Transverse colon (tissue), 4 donors: ENCODE data around the gene USO1. TPM values are rescaled to one million over a fixed set of nuclear protein-coding genes. Genes with fewer than 3 reads are reported as not detected.
"Not testable (repeated sequence)": the region's sequence is repeated elsewhere in the genome, so short reads cannot be mapped to it uniquely, and the experiment has no call there.

Experiments used
- DNase-seq: peaks from one replicate; pipeline ENCODE4 v3.0.0-alpha.2; 2019
- H3K27ac ChIP-seq, 4 donors: fragments of 200-600 bp; sonication (generic); 2 replicates each; pipeline ENCODE4 v1.5.1; 2016 to 2018; ENCODE audit warnings: inconsistent platforms in 4 of 4
- H3K27me3 ChIP-seq: fragments of 200-600 bp; sonication (generic); 2 replicates; pipeline ENCODE4 v1.5.1; 2017; ENCODE audit warnings: inconsistent platforms
- H3K36me3 ChIP-seq, 4 donors: fragments of 200-600 bp; sonication (generic); 2 replicates each; pipeline ENCODE4 v1.5.1; 2017 to 2019; ENCODE audit warnings: inconsistent platforms in 4 of 4
- H3K4me1 ChIP-seq, 4 donors: fragments of 200-600 bp; sonication (generic); 2 replicates each; pipeline ENCODE4 v1.5.1; 2017 to 2020; ENCODE audit warnings: inconsistent platforms in 4 of 4
- H3K4me3 ChIP-seq, 4 donors: fragments of 200-600 bp; sonication (generic); 1 replicate in 1 of 4; 2 replicates in 3 of 4; pipeline versions ENCODE4 v1.5.1 to v1.6.1; 2017 to 2019; ENCODE audit warnings: inconsistent platforms in 4 of 4
- H3K9me3 ChIP-seq, 2 donors: fragments of 200-600 bp; sonication (generic); 2 replicates each; pipeline ENCODE4 v1.5.1; 2017 to 2019; ENCODE audit warnings: inconsistent platforms in 2 of 2
- CTCF ChIP-seq, 5 experiments: fragments of 200-600 bp in 3 of 5; fragments of 450-650 bp in 2 of 5; sonication (generic) in 3 of 5; IDR thresholded peaks; 1 replicate in 2 of 5; 2 replicates in 3 of 5; pipeline ENCODE4 v1.5.1; 2016 to 2017; ENCODE audit warnings: antibody characterized with exemption in 5 of 5, inconsistent platforms in 3 of 5, mild to moderate bottlenecking in 2 of 5, moderate library complexity in 1 of 5
- EP300 ChIP-seq: sonication (generic); formaldehyde crosslinking; IDR thresholded peaks from one replicate; pipeline ENCODE4 v1.6.1; 2017; ENCODE audit warnings: antibody characterized with exemption, low read depth
- POLR2A ChIP-seq: fragments of 450-650 bp; IDR thresholded peaks from one replicate; pipeline ENCODE4 v1.6.1; 2016; ENCODE audit warnings: antibody characterized with exemption, mild to moderate bottlenecking, moderate library complexity
- POLR2AphosphoS5 ChIP-seq, 3 donors: sonication (generic); formaldehyde crosslinking; IDR thresholded peaks; one replicate each; pipeline ENCODE4 v1.6.1; 2016; ENCODE audit warnings: antibody characterized with exemption in 3 of 3
- WGBS, 2 donors: methylation state at CpG; one replicate each; pipeline ENCODE4 v1.1.5; 2018; ENCODE audit warnings: low coverage in 1 of 2; 5-methylcytosine and 5-hydroxymethylcytosine counted together
- in situ Hi-C, 4 donors: fragments of 200-750 bp; cut with MboI; loops; one replicate each; pipeline versions ENCODE4 v1.15.0 to v1.15.1; 2017; ENCODE audit warnings: low sequenced_read_pairs in 3 of 4, low pct_ligation_motif_present in 1 of 4, low pct_unique_long_range_greater_than_20kb in 1 of 4
- intact Hi-C: fragments of 100-400 bp; cut with DNase I; formaldehyde crosslinking; loops from one replicate; pipeline ENCODE4 v1.15.1; 2023; ENCODE audit warnings: low total_unique reads
- total RNA-seq, 4 donors: library from RNA; depleted of rRNA; stranded (reverse); fragments of >200 nt; gene quantifications; one replicate each; pipeline ENCODE4 v1.1.0, GENCODE V29; 2016

Gene USO1
- total RNA-seq, 4 donors from 2014 or later, result 24.3 to 110 (median 61.0) TPM

- WGBS, 2 donors, result 65 to 83% methylated on average over 1 of the region's 1 CpG
- Histone ChIP-seq H3K9me3 (no peaks in the 10 kb centered on the region), H3K27ac (no peak overlapping the region), H3K4me3 (no peak overlapping the region), H3K4me1 (no peaks in the 10 kb centered on the region), H3K36me3 (peaks cover 0 to 33% (median 11%) of the 10 kb centered on the region in 4 donors), H3K27me3 (no peaks in the 10 kb centered on the region)
- no peak for DNase-seq
- intact Hi-C loops (no loop called here), in situ Hi-C loops (loop anchor here in 1 of 4 donors (25.0 kb wide), 1 partner anchor 172 kb away; no protein-coding TSS in a partner anchor)
- TF ChIP-seq POLR2AphosphoS5 (IDR thresholded peaks at IDR 0.05), result no peak
- no peak for TF ChIP-seq CTCF (IDR thresholded peaks at IDR 0.05)
- no peak for TF ChIP-seq POLR2A
- TF ChIP-seq EP300, result no peak
Measured at GRCh38 chr4:75790024-75790423, 65.6 kb downstream of the USO1 start.

DNA sequence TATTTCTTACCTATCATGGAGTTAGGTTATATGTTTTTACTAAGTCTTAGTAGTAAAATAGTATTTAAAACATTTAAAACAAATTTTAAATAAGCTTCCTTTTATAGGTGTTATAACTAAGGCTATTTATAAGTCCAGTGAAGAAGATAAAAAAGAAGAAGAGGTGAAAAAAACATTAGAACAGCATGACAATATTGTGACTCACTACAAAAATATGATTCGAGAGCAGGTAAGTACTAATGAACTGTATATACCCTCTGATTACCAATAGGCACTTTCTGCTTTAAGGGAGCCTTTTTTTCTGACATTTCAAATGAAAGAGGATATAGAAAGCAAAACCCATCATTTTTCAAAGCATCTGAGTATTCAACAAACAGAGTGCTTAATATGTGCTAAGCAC lies 76.6 kb downstream of the USO1 start:
- TF ChIP-seq POLR2AphosphoS5 (IDR thresholded peaks at IDR 0.05) (no peak), POLR2A (no peak), EP300 (no peak), CTCF (IDR thresholded peaks at IDR 0.05) (no peak)
- no peak for DNase-seq
- no peaks in the 10 kb centered on the region for H3K27me3 ChIP-seq
- in situ Hi-C loops (no loop called here), intact Hi-C loops (no loop called here)
- no peak overlapping the region for H3K4me3 ChIP-seq
- H3K9me3 ChIP-seq, result no peaks in the 10 kb centered on the region
- H3K4me1 ChIP-seq, result no peaks in the 10 kb centered on the region
- WGBS, 2 donors, result 94 to 100% methylated on average over 1 of the region's 1 CpG
- no peak overlapping the region for H3K27ac ChIP-seq
- peaks cover 0 to 45% (median 21%) of the 10 kb centered on the region in 4 donors for H3K36me3 ChIP-seq

DNA sequence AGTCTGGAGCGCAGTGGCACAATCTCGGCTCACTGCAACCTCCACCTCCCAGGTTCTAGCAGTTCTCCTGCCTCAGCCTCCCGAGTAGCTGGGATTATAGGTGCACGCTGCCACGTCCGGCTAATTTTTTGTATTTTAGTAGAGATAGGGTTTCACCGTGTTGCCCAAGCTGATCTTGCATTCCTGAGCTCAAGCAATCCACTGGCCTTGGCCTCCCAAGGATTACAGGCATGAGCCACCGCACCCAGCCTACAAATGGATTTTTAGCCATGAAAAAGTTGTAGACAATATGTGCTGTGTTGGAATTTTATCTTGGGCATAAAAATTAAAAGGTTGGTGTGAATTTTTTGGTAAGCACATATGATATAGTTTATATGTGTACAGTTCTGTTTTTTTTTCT lies 81.7 kb downstream of the USO1 start:
- in situ Hi-C loops, intact Hi-C loops, H3K27ac ChIP-seq, DNase-seq, H3K4me1 ChIP-seq, H3K4me3 ChIP-seq, H3K27me3 ChIP-seq, H3K9me3 ChIP-seq: not testable (repeated sequence)
- 97 to 100% methylated on average over 3 to 8 of the region's 8 CpGs for WGBS, 2 donors
- peaks cover 0 to 71% (median 29%) of the 10 kb centered on the region in 4 donors for H3K36me3 ChIP-seq

- TF ChIP-seq POLR2A, result no peak
- no peak for TF ChIP-seq POLR2AphosphoS5 (IDR thresholded peaks at IDR 0.05)
- no peak for TF ChIP-seq CTCF (IDR thresholded peaks at IDR 0.05)
- no peak for TF ChIP-seq EP300
- 96% methylated on average over 2 of the region's 2 CpGs; no CpG with 5 or more reads in 1 of the 2 donors for WGBS, 2 donors
- H3K9me3 ChIP-seq, result no peaks in the 10 kb centered on the region
- H3K36me3 ChIP-seq, result peaks cover 0 to 25% (median 11%) of the 10 kb centered on the region in 4 donors
- no peak overlapping the region for H3K27ac ChIP-seq
- no peak overlapping the region for H3K4me3 ChIP-seq
- DNase-seq, result no peak
- no peaks in the 10 kb centered on the region for H3K4me1 ChIP-seq
- no peaks in the 10 kb centered on the region for H3K27me3 ChIP-seq
- intact Hi-C loops (no loop called here), in situ Hi-C loops (no loop called here)
Measured at GRCh38 chr4:75817901-75818300, 93.5 kb downstream of the USO1 start.

GRCh38 chr4:75819121-75819520 lies 94.7 kb downstream of the USO1 start:
- Histone ChIP-seq H3K9me3 (no peaks in the 10 kb centered on the region), H3K36me3 (peaks cover 0 to 15% (median 5%) of the 10 kb centered on the region in 4 donors), H3K27me3 (no peaks in the 10 kb centered on the region), H3K4me3 (no peak overlapping the region), H3K4me1 (no peaks in the 10 kb centered on the region), H3K27ac (no peak overlapping the region)
- in situ Hi-C loops, result no loop called here
- intact Hi-C loops, result no loop called here
- TF ChIP-seq CTCF (IDR thresholded peaks at IDR 0.05) (no peak), POLR2AphosphoS5 (IDR thresholded peaks at IDR 0.05) (no peak), EP300 (no peak), POLR2A (no peak)
- WGBS, 2 donors, result 64 to 66% methylated on average over 4 of the region's 4 CpGs
- DNase-seq, result no peak
